HG03135 (cell line): Measurements from ENCODE around the gene MED1.

Experiments
- ATAC-seq: cut with Tn5 transposase; IDR thresholded peaks from one replicate; pipeline ENCODE4 v1.9.1; 2021; ENCODE audit warnings: mild to moderate bottlenecking, moderate library complexity; ENCODE audit not compliant: unreplicated experiment

MED1 gene

GRCh38 chr17:39364236-39365025, 86.6 kb downstream of the MED1 start:
- no peak for ATAC-seq

GRCh38 chr17:39361064-39361463, 90.0 kb downstream of the MED1 start:
- no peak for ATAC-seq

- ATAC-seq, result no peak
Observed at GRCh38 chr17:39360537-39360936, 90.5 kb downstream of the MED1 start.

GRCh38 chr17:39359994-39360393, 91.1 kb downstream of the MED1 start:
- ATAC-seq, result no peak

- no peak for ATAC-seq
Observed at GRCh38 chr17:39357986-39358385, 93.1 kb downstream of the MED1 start.

GRCh38 chr17:39357488-39357887, 93.6 kb downstream of the MED1 start:
- ATAC-seq, result no peak
